Fibroblast of lung (primary cell): ENCODE data around the gene EML1. TPM values are rescaled to one million over a fixed set of nuclear protein-coding genes. Genes with fewer than 3 reads are reported as not detected.

Experiments used
- DNase-seq, 2 donors: peaks; one replicate each; pipeline versions ENCODE4 v3.0.0 to v3.0.0-alpha.2; 2010; ENCODE audit warnings: low read depth in 2 of 2
- H2AFZ ChIP-seq: 2 replicates; pipeline ENCODE4 v1.5.1; 2012; ENCODE audit warnings: low read length, control low read depth, inconsistent platforms
- H3K27ac ChIP-seq: 2 replicates; pipeline ENCODE4 v1.5.1; 2011; ENCODE audit warnings: low read length, control low read depth; ENCODE audit not compliant: insufficient read depth
- H3K27me3 ChIP-seq: 2 replicates; pipeline ENCODE4 v1.5.1; 2011; ENCODE audit warnings: mild to moderate bottlenecking, low read length; ENCODE audit not compliant: control insufficient read depth, insufficient read depth
- H3K36me3 ChIP-seq: 2 replicates; pipeline ENCODE4 v1.5.1; 2011; ENCODE audit warnings: low read length; ENCODE audit not compliant: control insufficient read depth, insufficient read depth
- H3K4me1 ChIP-seq: 2 replicates; pipeline ENCODE4 v1.5.1; 2011; ENCODE audit warnings: low read length; ENCODE audit not compliant: control insufficient read depth, insufficient read depth; ENCODE audit errors: extremely low read depth
- H3K4me2 ChIP-seq: 2 replicates; pipeline ENCODE4 v1.5.1; 2011; ENCODE audit warnings: low read length, control low read depth; ENCODE audit not compliant: insufficient read depth; ENCODE audit errors: extremely low read depth
- H3K4me3 ChIP-seq, 4 experiments: fragments of 200-600 bp in 1 of 4; sonication (generic) in 1 of 4; replicated peaks in 1 of 4; 2 replicates each; pipeline ENCODE4 v1.5.1; 2011 to 2016; ENCODE audit warnings: low read length in 4 of 4, low read depth in 3 of 4, mild to moderate bottlenecking in 3 of 4, control low read depth in 2 of 4, inconsistent platforms in 1 of 4, mixed read lengths in 1 of 4; ENCODE audit not compliant: insufficient read depth in 1 of 4; ENCODE audit errors: control extremely low read depth in 1 of 4
- H3K79me2 ChIP-seq: 2 replicates; pipeline ENCODE4 v1.5.1; 2012; ENCODE audit warnings: mild to moderate bottlenecking, low read length, inconsistent platforms; ENCODE audit not compliant: control insufficient read depth, insufficient read depth
- H3K9ac ChIP-seq: 2 replicates; pipeline ENCODE4 v1.5.1; 2011; ENCODE audit warnings: mild to moderate bottlenecking, low read length, control low read depth; ENCODE audit not compliant: insufficient read depth
- H3K9me3 ChIP-seq: 2 replicates; pipeline ENCODE4 v1.5.1; 2012; ENCODE audit warnings: low read depth, low read length; ENCODE audit not compliant: control insufficient read depth, insufficient read depth
- H4K20me1 ChIP-seq: 2 replicates; pipeline ENCODE4 v1.5.1; 2011; ENCODE audit warnings: low read length; ENCODE audit not compliant: control insufficient read depth, insufficient read depth; ENCODE audit errors: extremely low read depth
- EZH2 ChIP-seq: IDR thresholded peaks from 2 replicates; pipeline ENCODE4 v1.5.1; 2012; ENCODE audit warnings: low read length, control low read depth, mild to moderate bottlenecking; ENCODE audit errors: missing control alignments
- polyA plus RNA-seq, 2 donors: library from polyadenylated mRNA; depleted of rRNA in 1 of 2; stranded (reverse) in 1 of 2; unstranded in 1 of 2; fragments of >200 nt; gene quantifications; 2 replicates each; pipeline ENCODE4 v1.2.1, GENCODE V29; 2011 to 2012; ENCODE audit warnings: missing spikeins in 1 of 2
- total RNA-seq: library from RNA; depleted of rRNA; stranded (reverse); fragments of >200 nt; gene quantifications from 2 replicates; pipeline ENCODE4 v1.2.1, GENCODE V29; 2014
- TF ChIP-seq, protein P1 (sequence below), 2 donors: IDR thresholded peaks in 1 of 2; conservative IDR thresholded peaks in 1 of 2; 1 replicate in 1 of 2; 2 replicates in 1 of 2; pipeline ENCODE4 v1.5.1; 2011 to 2012; ENCODE audit warnings: low read length in 2 of 2, control low read depth in 1 of 2, inconsistent platforms in 1 of 2, low read depth in 1 of 2, mild to moderate bottlenecking in 1 of 2

Gene EML1
- total and polyA plus RNA-seq, 2 donors (not counting 1 experiment from before 2014, with no cell fraction given): 22.4 to 74.5 TPM

DNA sequence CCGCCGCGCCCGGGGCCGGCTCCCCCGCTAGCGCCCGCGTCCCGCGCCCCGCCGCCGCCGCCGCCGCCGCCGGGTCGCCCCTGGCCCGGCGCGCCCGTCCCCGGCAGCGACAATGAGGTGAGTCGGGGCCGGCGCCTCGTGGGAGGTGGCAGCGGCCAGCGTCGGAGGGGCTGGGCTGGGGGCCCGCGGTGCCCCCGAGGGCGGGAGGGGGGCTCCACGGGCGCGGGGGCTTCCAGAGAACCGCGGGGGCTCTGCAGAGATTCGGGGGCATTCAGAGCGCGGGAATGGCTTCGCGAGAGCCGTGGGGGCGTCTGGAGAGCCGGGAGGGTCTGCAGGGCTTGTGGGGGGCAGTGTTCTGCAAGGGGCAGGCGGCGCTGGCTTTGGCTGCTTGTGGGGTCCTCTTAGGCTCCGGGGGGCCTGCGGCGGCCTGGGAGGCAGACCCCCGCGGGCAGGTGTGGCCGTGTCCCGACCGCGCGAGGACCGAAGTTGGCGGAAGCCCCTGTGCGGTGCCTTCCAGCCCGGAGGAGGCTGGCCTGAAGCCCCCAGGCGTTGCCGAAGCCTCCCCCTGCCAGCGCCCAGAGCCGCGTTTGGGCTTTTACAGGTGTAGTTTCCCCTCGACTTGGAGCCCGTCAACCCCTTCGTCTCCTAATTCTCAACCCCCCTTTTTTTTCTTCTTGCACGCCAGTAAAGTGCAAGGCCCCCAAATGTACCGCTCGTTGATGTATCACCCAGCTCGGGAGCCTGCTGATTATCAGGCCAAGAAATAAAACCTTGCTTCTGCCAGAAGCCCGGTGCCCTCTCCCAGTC lies 178.9 kb downstream of the EML1 start:
- TF ChIP-seq, protein P1, sequence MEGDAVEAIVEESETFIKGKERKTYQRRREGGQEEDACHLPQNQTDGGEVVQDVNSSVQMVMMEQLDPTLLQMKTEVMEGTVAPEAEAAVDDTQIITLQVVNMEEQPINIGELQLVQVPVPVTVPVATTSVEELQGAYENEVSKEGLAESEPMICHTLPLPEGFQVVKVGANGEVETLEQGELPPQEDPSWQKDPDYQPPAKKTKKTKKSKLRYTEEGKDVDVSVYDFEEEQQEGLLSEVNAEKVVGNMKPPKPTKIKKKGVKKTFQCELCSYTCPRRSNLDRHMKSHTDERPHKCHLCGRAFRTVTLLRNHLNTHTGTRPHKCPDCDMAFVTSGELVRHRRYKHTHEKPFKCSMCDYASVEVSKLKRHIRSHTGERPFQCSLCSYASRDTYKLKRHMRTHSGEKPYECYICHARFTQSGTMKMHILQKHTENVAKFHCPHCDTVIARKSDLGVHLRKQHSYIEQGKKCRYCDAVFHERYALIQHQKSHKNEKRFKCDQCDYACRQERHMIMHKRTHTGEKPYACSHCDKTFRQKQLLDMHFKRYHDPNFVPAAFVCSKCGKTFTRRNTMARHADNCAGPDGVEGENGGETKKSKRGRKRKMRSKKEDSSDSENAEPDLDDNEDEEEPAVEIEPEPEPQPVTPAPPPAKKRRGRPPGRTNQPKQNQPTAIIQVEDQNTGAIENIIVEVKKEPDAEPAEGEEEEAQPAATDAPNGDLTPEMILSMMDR (conservative IDR thresholded peaks at IDR 0.05 in 1 of 2, IDR thresholded peaks at IDR 0.05 in 1 of 2; ENCODE audit: low read depth in 1 of 2, low read length in 2 of 2): no peak
- no peak for TF ChIP-seq EZH2
- peak overlapping the region; percentile 48 for H2AFZ ChIP-seq
- DNase-seq: no peak
- no peaks in the 10 kb centered on the region for H3K27me3 ChIP-seq
- H3K4me1 ChIP-seq: peaks cover 9% of the 10 kb centered on the region
- H3K9me3 ChIP-seq: no peaks in the 10 kb centered on the region
- H3K27ac ChIP-seq: peak overlapping the region; percentile 2
- H3K4me3 ChIP-seq: peak overlapping the region; percentile 65 to 90 (median 79)
- peak overlapping the region; percentile 64 for H3K9ac ChIP-seq
- no peaks in the 10 kb centered on the region for H3K36me3 ChIP-seq
- H4K20me1 ChIP-seq: no peaks in the 10 kb centered on the region
- peaks cover 3% of the 10 kb centered on the region for H3K79me2 ChIP-seq
- H3K4me2 ChIP-seq: peak overlapping the region; percentile 71

DNA sequence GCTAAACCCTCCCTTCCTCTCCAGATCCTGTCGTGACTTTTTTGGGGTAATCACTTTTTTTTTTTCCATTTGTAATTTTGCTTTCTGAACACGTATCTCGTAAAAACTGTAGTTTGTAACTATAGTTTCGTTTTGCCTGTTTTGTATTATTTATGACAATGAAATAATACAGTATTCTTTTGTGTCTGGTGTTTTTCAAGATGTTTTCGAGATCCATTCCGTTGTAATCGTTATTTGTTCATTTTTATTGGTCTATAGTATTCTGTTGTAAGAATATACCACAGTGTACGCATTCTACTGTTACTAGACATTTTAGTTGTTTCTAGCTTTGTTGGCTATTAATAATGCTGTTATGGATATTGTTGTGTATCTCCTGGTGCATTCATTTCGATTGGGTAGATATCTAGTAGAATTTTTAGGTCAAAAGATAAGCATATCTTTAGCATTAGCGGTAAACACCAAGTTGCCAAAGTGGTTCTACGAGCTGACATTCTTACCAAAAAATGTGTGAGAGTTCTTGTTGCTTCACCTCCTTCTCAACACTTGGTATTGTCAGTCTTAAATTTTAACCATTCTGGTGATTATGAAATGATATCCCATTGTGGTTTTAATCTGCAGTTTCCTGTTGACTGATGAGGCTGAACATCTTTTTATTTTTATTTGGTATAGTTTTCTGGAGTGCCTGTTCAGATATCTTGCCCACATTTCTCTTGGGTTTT lies 179.7 kb downstream of the EML1 start:
- H3K9me3 ChIP-seq: no peaks in the 10 kb centered on the region
- peak overlapping the region; percentile 71 for H3K4me2 ChIP-seq
- H3K36me3 ChIP-seq: no peaks in the 10 kb centered on the region
- H4K20me1 ChIP-seq: no peaks in the 10 kb centered on the region
- no peaks in the 10 kb centered on the region for H3K27me3 ChIP-seq
- no peak overlapping the region for H2AFZ ChIP-seq
- H3K27ac ChIP-seq: peak overlapping the region; percentile 2
- DNase-seq: no peak
- H3K4me3 ChIP-seq: peak overlapping the region; percentile 65 to 90 (median 79)
- H3K4me1 ChIP-seq: peaks cover 9% of the 10 kb centered on the region
- TF ChIP-seq, protein P1 (conservative IDR thresholded peaks at IDR 0.05 in 1 of 2, IDR thresholded peaks at IDR 0.05 in 1 of 2; ENCODE audit: low read depth in 1 of 2, low read length in 2 of 2): no peak
- no peak for TF ChIP-seq EZH2
- peaks cover 3% of the 10 kb centered on the region for H3K79me2 ChIP-seq
- H3K9ac ChIP-seq: no peak overlapping the region

DNA sequence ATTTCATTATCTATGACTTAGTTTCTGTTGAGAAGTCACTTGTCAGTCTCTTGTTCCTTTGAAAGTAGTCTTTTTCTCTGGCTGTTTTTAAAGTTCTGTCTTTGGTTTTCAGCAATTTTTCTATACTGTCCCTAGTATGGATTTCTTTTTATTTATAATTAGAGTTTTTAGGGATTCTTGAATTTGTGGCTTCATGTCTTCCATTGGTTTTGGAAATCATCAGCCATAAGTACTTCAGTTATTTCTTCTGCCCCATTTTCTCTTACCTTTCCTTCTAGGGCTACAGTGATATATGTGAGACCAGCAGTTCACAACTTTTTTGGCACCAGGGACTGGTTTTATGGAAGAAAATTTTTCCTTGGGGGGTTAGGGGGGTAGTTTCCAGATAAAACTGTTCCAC lies 182.0 kb downstream of the EML1 start:
- Histone ChIP-seq H3K9ac (no peak overlapping the region), H3K79me2 (peaks cover 3% of the 10 kb centered on the region)
- TF ChIP-seq, protein P1 (conservative IDR thresholded peaks at IDR 0.05 in 1 of 2, IDR thresholded peaks at IDR 0.05 in 1 of 2; ENCODE audit: low read depth in 1 of 2, low read length in 2 of 2): no peak
- no peak for TF ChIP-seq EZH2

More for the DNA sequence above, 182.0 kb downstream of the EML1 start:
- Histone ChIP-seq H3K9me3 (no peaks in the 10 kb centered on the region), H3K4me2 (no peak overlapping the region), H2AFZ (no peak overlapping the region), H3K36me3 (no peaks in the 10 kb centered on the region), H3K27ac (no peak overlapping the region), H3K4me1 (no peaks in the 10 kb centered on the region), H4K20me1 (no peaks in the 10 kb centered on the region), H3K4me3 (no peak overlapping the region), H3K27me3 (no peaks in the 10 kb centered on the region)
- DNase-seq: no peak
